Adrenal gland (tissue), 12 donors: ENCODE results near the gene HIVEP3. TPM values are rescaled to one million over a fixed set of nuclear protein-coding genes. Genes with fewer than 3 reads are reported as not detected.

Experiments used
- DNase-seq, 7 donors: peaks; one replicate each; pipeline ENCODE4 v3.0.0-alpha.2; 2019 to 2020
- H3K27ac ChIP-seq, 5 donors: fragments of 200-600 bp; sonication (generic) in 4 of 5; 1 replicate in 3 of 5; 2 replicates in 2 of 5; pipeline versions ENCODE4 v1.5.1 to v1.8.0; 2016 to 2020; ENCODE audit warnings: mild to moderate bottlenecking in 1 of 5
- H3K27me3 ChIP-seq: fragments of 200-600 bp; 2 replicates; pipeline ENCODE4 v1.8.0; 2021
- H3K36me3 ChIP-seq, 2 donors: fragments of 200-600 bp; replicated peaks in 1 of 2; 1 replicate in 1 of 2; 2 replicates in 1 of 2; pipeline versions ENCODE4 v1.5.1 to v1.8.0; 2018 to 2022
- H3K4me1 ChIP-seq, 2 donors: fragments of 200-600 bp; replicated peaks in 1 of 2; 1 replicate in 1 of 2; 2 replicates in 1 of 2; pipeline versions ENCODE4 v1.5.1 to v1.8.0; 2018 to 2021
- H3K4me3 ChIP-seq, 4 donors: fragments of 200-600 bp; sonication (generic) in 3 of 4; one replicate each; pipeline ENCODE4 v1.5.1; 2016 to 2018
- H3K9me3 ChIP-seq, 3 donors: fragments of 200-600 bp; sonication (generic) in 1 of 3; replicated peaks in 1 of 3; 1 replicate in 2 of 3; 2 replicates in 1 of 3; pipeline versions ENCODE4 v1.5.1 to v1.8.0; 2016 to 2021
- POLR2A ChIP-seq, 2 donors: fragments of 450-650 bp; IDR thresholded peaks; one replicate each; pipeline ENCODE4 v1.6.1; 2017; ENCODE audit warnings: antibody characterized with exemption in 2 of 2, mild to moderate bottlenecking in 2 of 2, moderate library complexity in 1 of 2
- WGBS, 4 donors: extraction: QIAGEN DNeasy Blood & Tissue Kit in 2 of 4; methylation state at CpG; one replicate each; pipeline versions ENCODE4 v1.1.5 to v1.1.7; 2013 to 2017; 5-methylcytosine and 5-hydroxymethylcytosine counted together
- intact Hi-C, 2 donors: fragments of 100-400 bp; cut with DNase I; formaldehyde crosslinking; loops; one replicate each; pipeline versions ENCODE4 v1.14.1 to v1.15.0; 2022 to 2023
- polyA plus RNA-seq, 3 donors: library from polyadenylated mRNA; stranded (reverse); fragments of 200-250 nt in 2 of 3; fragments of 350-450 nt in 1 of 3; fragmentation: Illumina TruSeq in 1 of 3; extraction: RNeasy Lipid Tissue Mini Kit (QIAGEN cat#74804) in 1 of 3; gene quantifications; one replicate each; pipeline ENCODE4 v1.2.3, GENCODE V29; 2013 to 2014
- total RNA-seq, 9 donors: library from RNA; depleted of rRNA in 4 of 9; stranded (reverse); fragments of >200 nt in 4 of 9; fragments of 120-200 nt in 1 of 9; fragmentation: NEBNext Ultra II Directional in 1 of 9; extraction: Animal tissue kit (Norgen Biotek cat#: 25700) in 1 of 9; gene quantifications; one replicate each; pipeline versions ENCODE4 v1.1.0 to v1.2.4, GENCODE V29; 2013 to 2023
- TF ChIP-seq, protein P1 (sequence below), 6 experiments: fragments of 450-650 bp in 4 of 6; fragments of 200-600 bp in 2 of 6; sonication (generic) in 1 of 6; IDR thresholded peaks; 1 replicate in 5 of 6; 2 replicates in 1 of 6; pipeline versions ENCODE4 v1.5.1 to v1.8.0; 2016 to 2021; ENCODE audit warnings: antibody characterized with exemption in 6 of 6, mild to moderate bottlenecking in 2 of 6, moderate library complexity in 1 of 6
- donor health status: healthy with polysubstance abuse.
- donor health status: Bipolar disorder and iron deficiency.
- donor health status: DM: yes; HTN: yes; CAD: no.
- donor health status: DM: no; HTN: no; CAD: no.
- donor health status: DM: no; HTN: no; CAD: no.
- donor health status: DM: yes; HTN: yes; CAD: no.

The HIVEP3 gene
- total and polyA plus RNA-seq, 12 donors: 3.2 to 7.7 (median 7.0) TPM

DNA sequence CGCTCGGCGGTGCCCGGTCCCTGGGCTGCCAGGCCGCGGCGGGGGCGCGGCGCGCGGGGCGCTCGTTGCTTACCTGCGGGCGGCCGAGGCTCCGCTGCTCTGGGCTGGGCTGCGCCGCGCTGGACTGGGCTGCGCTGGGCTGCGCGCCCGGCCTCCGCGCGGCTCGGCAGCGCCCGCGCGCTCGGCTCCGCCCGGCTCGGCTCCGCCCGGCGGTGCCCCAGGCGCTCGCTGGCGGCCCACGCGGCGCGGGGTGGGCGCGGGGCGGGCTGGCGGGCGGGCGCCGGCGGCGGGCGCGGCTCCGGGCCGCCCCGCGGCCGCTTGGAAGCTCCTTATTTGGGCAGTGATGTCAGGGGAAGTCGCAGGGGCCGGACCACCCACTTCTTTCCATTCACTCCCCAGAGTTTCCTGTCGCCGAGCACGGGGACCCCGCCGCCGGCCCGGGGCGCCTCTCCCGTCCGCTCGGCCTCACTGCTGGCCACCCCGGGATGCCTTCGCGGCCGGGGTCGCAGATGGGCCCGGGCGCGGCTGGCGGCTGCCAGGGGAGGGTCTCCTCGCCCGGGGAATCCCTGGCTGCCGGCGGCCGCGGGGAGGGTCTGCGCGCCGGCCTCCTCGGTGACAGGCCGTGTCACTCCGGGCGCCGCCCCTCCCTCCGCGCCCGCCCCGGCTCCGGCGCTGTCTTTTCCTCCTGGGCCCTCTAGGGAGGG is 256.5 kb downstream of the HIVEP3 start:
- TF ChIP-seq, protein P1, sequence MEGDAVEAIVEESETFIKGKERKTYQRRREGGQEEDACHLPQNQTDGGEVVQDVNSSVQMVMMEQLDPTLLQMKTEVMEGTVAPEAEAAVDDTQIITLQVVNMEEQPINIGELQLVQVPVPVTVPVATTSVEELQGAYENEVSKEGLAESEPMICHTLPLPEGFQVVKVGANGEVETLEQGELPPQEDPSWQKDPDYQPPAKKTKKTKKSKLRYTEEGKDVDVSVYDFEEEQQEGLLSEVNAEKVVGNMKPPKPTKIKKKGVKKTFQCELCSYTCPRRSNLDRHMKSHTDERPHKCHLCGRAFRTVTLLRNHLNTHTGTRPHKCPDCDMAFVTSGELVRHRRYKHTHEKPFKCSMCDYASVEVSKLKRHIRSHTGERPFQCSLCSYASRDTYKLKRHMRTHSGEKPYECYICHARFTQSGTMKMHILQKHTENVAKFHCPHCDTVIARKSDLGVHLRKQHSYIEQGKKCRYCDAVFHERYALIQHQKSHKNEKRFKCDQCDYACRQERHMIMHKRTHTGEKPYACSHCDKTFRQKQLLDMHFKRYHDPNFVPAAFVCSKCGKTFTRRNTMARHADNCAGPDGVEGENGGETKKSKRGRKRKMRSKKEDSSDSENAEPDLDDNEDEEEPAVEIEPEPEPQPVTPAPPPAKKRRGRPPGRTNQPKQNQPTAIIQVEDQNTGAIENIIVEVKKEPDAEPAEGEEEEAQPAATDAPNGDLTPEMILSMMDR (IDR thresholded peaks at IDR 0.05): no peak
- TF ChIP-seq POLR2A (IDR thresholded peaks at IDR 0.05): peak; percentile 40 to 61
- 1 to 2% (median 1%) methylated on average over 24 to 104 of the region's 105 CpGs; no CpG with 5 or more reads in 1 of the 4 donors for WGBS, 4 donors
- H3K4me3 ChIP-seq: peak overlapping the region in 2 of 4 donors; percentile 27 to 73
- DNase-seq: peak; percentile 59 to 83 (median 70)
- no peaks in the 10 kb centered on the region for H3K9me3 ChIP-seq
- peaks cover 6 to 18% of the 10 kb centered on the region in 2 donors for H3K4me1 ChIP-seq
- H3K27me3 ChIP-seq: no peaks in the 10 kb centered on the region
- H3K27ac ChIP-seq: peak overlapping the region in 4 of 5 donors; percentile 77 to 90 (median 83)
- no peaks in the 10 kb centered on the region for H3K36me3 ChIP-seq
- intact Hi-C loops: no loop called here

DNA sequence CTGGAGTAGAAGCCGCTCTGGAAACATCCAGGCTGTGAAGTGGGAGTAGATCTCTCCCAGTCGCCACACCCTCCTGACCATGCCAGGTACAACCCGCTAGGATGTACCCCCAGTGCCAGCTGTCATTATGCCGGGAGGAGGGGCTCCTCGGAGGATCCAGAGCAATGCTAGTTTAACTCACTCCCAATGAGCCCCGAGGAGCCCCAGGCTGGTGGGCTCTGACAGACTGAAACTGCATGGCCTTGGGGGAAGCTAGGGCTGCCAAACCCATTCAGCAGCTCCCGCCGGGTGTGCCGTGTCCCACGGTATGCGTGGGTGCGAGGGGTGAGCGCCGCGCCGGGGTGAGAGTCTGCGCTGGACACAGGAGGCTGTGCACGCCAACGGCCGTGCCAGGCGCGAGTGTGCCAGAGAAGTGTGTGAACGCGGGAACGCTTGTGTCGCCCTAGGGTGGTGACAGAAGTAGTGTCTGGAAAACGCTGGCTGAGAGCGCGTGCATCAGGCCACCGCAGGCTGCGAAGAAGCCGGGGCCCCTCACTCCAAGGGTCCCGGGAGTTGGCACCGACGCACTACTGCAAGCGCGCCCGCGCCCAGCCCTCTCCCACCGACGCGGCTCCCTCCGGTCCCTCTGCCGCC is 257.2 kb downstream of the HIVEP3 start:
- TF ChIP-seq, protein P1 (IDR thresholded peaks at IDR 0.05): no peak
- no peak for TF ChIP-seq POLR2A (IDR thresholded peaks at IDR 0.05)
- intact Hi-C loops: no loop called here
- no peak for DNase-seq
- H3K4me3 ChIP-seq: peak overlapping the region in 2 of 4 donors; percentile 23 to 73
- H3K9me3 ChIP-seq: no peaks in the 10 kb centered on the region
- H3K27me3 ChIP-seq: no peaks in the 10 kb centered on the region
- H3K4me1 ChIP-seq: peaks cover 6 to 18% of the 10 kb centered on the region in 2 donors
- H3K27ac ChIP-seq: peak overlapping the region in 2 of 5 donors; percentile 44 to 68
- no peaks in the 10 kb centered on the region for H3K36me3 ChIP-seq
- 1 to 4% (median 2%) methylated on average over 6 to 44 of the region's 44 CpGs for WGBS, 4 donors

DNA sequence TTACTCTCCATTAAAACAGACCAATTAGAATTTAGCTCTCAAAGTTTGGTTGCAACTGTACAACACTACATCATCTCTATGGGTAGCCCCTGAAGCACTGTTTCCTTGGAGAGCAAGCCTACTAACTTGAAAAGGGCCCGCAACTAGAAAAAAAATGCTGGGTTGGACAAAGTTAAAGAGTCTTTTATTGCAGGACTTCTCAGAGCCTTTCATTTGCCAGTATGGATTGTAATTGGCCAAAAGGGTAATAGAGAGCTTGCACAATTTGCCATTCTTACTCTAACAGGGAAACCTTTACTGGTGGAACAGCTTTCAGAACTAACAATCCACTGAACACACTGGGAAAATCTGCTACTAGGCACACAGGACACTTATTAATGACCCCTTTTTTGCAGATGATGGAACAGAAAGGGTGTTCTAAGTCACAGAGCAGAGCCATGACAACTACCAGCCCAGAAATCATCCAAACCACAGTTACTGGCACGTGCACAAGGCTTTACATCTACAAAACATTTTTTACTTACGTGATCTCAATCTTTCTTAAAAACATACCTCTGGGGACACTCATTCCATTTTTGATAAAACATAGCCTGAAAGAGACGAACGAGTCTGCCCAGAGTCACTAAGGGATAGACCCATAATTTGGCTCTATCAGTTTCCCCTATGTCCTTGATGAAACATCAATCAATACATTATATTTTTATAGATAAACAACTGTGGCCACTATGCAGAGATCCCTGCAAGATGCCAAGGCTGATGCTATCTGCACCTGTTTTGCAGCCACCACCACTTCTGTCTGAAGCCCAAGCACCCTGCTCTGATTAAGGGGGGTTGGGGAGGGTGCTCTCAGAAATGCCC is 257.9 kb downstream of the HIVEP3 start:
- no peak overlapping the region for H3K27ac ChIP-seq
- H3K36me3 ChIP-seq: no peaks in the 10 kb centered on the region
- H3K27me3 ChIP-seq: no peaks in the 10 kb centered on the region
- DNase-seq: no peak
- H3K4me1 ChIP-seq: peaks cover 6 to 19% of the 10 kb centered on the region in 2 donors
- H3K4me3 ChIP-seq: no peak overlapping the region
- intact Hi-C loops: no loop called here
- H3K9me3 ChIP-seq: no peaks in the 10 kb centered on the region
- TF ChIP-seq, protein P1 (IDR thresholded peaks at IDR 0.05): no peak
- no peak for TF ChIP-seq POLR2A (IDR thresholded peaks at IDR 0.05)
- 60 to 64% (median 61%) methylated on average over 5 of the region's 5 CpGs for WGBS, 4 donors

DNA sequence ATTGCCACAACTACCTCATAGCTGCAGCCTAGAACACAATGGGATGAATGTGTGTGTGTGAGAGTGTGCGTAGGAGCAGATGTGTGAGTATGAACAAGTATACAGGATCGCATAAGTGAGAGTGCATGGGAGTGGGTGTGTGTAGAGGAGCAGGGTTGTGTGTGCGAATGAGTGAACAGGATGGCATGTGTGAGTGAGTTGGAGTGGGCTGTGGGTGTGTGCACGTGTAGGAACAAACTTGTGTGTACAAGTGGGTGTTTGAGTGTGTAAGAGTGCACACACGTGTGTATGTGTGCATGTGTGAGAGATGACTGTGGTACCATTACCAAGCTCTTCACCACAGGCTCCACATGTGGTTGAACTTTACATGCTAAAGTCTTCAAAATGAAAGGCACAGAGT is 258.8 kb downstream of the HIVEP3 start:
- DNase-seq: no peak
- H3K4me3 ChIP-seq: no peak overlapping the region
- H3K27me3 ChIP-seq: no peaks in the 10 kb centered on the region
- intact Hi-C loops: no loop called here
- H3K36me3 ChIP-seq: no peaks in the 10 kb centered on the region
- H3K27ac ChIP-seq: no peak overlapping the region
- no peaks in the 10 kb centered on the region for H3K9me3 ChIP-seq
- H3K4me1 ChIP-seq: peaks cover 6 to 21% of the 10 kb centered on the region in 2 donors
- TF ChIP-seq, protein P1 (IDR thresholded peaks at IDR 0.05): no peak
- no peak for TF ChIP-seq POLR2A (IDR thresholded peaks at IDR 0.05)
- whole genome bisulfite sequencing, 4 donors: 85 to 95% (median 88%) methylated on average over 5 of the region's 5 CpGs
